Cerebellar nuclear complex (tissue), 1 donor: ENCODE measurements around the gene AGO4.
"Not testable (repeated sequence)": the region's sequence is repeated elsewhere in the genome, so short reads cannot be mapped to it uniquely, and the experiment has no call there.

Source experiments
- DNase-seq, 2 experiments: peaks; one replicate each; lab custom pipeline; 2025; lab: John Stamatoyannopoulos, UW

AGO4 gene

DNA sequence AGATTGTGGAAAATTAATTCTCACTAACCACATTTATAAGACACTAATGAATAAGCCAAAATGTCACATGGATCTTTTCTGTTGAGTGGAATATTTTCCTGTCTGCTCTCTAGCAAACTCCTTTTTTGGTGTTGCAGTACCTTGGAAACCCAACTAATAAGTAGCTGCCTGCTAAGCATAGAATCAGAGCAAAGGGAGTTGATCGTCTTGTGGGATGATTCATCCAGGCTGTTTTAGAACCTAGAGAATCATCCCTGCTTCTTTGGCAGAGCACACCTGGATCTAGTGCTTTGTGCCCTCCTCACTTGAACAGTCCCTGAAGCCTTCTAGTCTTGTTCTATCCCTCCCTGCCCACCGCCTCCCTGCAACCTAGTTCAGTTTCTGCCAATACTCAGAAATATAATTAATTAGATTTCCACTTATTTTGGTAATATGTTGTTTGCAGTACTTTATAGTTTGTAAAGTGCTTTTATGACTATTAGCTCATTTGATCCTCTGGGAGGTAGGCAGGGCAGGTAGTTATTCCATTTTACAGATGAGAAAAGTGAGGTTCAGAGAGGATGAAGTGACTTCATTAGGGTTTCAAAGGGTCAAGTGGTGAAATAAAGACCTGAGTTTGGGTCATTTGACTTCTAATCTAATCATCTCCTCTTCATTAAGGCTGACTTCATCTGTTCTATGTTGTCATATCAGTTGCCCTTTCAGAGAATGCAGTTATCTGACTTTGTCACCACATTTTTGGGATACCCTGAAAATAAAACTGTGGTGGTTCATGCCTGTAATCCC, 2.5 kb downstream of the AGO4 start:
- no peak for DNase-seq

DNA sequence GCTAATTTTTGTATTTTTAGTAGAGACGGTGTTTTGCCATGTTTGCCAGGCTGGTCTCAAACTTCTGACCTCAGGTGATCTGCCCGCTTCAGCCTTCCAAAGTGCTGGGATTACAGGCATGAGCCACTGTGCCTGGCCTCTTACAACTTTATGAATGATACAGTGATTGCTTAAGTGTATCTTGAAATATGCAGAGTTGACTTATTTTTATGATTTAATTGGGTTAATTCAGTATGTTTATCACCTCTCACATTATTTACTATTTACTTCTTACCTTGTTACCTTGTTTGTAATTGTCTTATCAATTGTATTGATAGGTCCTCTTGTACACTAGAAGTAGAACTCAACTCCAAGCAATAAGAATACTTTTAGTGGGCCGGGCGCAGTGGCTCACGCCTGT, 4.9 kb downstream of the AGO4 start:
- not testable (repeated sequence) for DNase-seq

DNA sequence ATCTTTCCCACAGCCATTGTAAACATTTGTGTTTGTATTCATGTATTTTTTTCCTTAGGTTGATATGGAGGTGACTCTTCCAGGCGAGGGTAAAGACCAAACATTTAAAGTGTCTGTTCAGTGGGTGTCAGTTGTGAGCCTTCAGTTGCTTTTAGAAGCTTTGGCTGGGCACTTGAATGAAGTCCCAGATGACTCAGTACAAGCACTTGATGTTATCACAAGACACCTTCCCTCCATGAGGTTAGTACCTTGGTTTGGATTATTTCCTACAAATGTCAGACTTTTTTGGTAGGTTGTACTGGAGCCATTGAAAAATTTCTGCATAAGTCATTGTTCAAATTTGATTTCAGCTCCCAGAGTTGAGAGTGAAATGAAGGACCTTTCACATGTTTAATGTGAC, 17.4 kb downstream of the AGO4 start:
- DNase-seq: no peak

DNA sequence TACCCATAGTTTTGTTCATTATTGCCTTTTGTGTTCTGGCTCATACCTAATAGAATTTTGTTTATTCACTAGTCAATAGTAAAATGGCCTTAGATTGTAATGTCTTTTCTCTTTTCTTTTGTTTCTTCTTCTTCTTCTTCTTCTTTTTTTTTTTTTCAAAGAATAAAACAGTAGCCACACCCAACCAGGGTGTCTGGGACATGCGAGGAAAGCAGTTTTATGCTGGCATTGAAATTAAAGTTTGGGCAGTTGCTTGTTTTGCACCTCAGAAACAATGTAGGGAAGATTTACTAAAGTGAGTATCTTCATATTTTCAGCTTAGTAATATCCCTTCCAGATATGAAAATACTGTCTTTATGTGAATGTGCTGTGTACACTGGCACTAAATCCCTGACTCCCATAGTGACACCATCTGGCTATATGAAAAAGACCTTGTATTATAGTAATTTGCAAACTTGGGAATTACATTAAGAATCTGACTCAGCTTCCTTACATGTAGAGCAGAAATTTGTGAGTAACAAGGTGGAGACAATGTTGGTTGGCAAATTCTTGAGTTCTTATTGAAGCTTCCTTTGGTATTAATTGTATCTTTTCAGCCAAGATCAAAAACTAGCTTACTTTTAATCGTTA, 24.6 kb downstream of the AGO4 start:
- no peak for DNase-seq

DNA sequence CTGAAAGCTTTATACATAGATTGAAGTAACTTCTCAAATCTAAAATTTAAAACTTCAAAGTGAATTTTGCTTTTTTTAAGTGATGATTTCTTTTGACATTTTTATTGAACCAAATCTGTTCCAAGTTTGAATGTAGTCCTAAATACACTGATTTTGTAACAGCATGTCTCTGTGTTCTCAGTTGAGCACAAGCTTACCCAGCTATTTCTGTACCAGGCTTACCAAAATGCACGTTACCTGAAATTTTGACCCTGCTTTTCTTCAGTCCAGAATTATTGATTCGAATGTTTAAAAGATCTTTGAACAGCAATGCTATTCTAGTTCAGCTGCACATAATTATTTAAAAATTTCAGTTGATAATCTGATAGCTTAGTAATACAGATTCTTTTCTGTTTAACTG, 25.6 kb downstream of the AGO4 start:
- DNase-seq: no peak

DNA sequence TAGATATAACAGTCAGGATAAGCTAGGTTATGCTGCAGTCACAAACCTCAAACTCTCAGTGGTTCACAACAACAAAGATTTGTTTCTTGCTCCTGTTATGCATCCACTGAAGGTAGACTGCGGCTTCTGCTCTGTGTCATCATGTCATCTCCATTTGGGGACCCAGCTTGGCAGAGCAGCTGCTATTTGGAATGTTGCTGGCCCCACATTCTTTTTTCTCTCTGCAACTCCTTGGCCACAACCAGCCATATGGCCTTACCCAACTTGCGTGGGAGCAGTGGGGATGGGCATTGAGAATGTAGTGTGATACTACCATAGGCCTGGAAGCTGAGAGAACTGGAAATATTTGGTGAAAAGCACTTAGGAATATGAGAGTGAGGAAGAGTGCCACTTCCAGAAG, 26.4 kb downstream of the AGO4 start:
- no peak for DNase-seq

DNA sequence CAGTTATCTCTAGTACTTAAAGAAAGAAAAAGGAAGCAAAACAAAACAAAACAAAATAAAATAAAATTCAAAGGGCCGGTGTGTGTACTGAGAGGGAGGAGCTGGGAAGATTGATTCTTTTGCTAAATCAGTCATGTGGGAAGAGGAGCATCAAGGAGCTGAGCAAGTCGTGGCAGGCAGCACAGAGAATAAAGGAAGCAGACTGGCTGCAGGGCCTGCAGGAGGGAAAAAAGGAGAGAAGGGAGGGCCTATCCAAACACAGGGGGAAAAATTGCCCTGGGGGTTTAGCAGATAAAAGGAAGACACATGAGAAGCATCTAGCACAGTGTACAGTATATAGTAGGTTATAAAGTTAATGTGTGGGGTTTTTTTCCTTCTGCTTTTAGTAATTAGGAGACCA, 27.6 kb downstream of the AGO4 start:
- DNase-seq: no peak

DNA sequence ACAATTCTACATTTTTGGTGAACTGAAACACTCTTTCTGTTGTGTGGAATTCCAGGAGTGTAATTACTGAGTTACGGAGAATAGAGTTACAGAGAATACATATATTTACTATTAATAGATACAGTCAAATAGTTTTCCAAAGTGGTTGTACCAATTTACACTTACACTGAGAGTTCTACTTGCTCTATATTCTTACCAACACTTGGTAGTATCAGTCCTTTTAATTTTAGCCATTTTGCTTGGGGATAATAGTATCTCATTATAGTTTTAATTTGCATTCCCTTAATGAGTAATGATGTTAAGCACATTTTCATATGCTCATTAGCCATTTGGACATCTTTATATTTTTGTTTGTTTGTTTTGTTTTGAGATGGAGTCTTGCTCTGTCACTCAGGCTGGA, 28.9 kb downstream of the AGO4 start:
- no peak for DNase-seq

DNA sequence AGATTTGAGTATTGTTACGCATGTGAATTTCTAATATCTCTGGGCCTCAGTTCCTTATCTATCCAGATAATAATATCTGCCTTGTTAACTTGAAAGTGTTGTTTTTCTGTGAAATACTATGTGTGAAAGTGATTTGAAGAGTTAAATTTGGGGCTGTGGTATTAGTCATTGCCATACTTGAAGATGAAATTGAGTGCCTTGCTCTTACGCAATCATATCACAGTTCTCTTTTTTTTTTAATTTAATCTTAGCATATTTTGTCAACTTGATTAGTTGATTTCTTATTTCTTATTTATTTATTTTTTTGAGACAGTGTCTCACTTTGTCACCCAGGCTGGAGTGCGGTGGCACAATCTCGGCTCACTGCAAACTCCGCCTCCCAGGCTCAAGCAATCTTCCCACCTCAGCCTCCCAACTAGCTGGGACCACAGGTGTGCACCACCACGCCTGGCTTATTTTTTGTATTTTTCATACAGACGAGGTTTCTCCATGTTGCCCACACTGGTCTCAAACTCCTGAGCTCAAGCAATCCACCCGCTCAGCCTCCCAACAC, 31.0 kb downstream of the AGO4 start:
- DNase-seq: no peak

DNA sequence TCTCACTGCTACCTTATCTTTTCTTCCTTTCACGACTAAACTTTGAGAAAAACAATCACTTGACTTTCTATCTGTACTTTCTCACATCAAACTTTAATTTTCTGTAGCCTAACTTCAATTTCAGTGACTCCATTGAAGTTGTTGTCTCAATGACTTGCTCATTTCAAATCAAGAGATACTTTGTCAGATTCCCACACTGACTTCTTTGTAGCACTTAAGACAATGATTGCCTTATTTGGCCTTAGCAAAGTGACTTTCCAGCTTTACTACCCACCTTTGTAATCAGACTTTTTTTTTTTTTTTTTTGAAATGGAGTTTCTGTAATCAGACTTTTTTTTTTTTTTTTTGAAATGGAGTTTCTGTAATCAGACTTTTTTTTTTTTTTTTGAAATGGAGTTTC, 37.0 kb downstream of the AGO4 start:
- DNase-seq: no peak

DNA sequence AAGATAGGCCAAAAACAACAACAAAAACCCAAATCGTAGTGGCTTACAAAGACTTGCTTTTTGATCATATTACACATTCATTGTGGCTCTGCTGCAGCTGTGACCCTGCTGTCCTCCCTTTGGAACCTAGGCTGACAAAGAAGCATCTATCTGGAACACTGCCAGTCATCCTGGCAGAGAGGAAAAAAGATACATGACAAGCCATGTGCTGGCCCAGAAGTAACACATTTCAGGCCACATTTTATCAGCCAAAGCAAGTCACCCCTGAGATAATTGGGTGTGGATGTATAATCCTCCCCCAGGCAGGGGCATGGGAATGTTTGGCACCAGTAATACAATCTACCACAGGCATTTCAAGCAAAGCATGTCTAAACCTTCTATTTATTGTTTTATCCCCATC, 38.0 kb downstream of the AGO4 start:
- DNase-seq: no peak

DNA sequence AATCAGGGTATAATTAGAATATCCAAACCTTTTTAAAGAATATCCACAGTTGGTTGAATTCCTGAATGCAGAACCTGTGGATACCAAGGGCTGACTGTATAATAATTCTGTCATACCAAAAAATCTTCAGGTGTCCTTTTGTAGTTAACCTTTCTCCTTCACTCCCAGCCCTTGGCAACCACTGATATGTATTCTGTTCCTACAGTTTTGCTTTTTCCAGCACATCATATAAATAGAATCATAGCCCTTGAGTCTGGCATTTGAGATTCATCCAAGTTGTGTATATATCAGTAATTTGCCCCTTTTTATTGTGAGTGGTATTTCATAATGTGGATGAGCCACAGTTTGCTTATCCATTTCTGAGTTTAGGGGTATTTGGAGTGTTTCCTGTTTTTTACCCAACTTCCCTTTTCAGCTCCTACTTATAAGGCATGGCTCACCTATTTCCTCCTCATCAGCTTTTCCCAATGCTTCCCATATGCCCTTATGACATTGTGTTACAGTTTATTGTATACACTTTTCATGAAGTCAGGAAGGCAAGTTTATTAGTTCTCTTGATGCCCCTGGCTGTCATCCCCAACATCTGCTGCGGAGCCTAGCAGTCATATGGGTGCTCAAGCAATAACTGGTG, 40.2 kb downstream of the AGO4 start:
- DNase-seq: no peak

DNA sequence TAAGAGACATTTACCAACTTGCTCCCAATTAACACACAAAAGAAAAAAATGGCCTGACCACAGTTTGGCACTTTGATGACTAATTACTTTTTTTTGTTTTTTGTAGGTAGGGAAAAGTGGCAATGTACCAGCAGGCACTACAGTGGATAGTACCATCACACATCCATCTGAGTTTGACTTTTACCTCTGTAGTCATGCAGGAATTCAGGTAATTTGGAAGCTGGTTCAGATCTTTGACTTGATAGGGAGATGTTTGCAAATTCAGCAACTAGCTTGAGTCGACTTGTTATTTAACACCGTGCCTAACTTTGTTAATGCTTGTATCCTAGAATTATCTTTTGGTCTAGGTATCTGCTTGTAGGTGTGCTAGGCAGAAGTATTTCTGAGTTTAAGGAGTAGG, 42.2 kb downstream of the AGO4 start:
- no peak for DNase-seq

DNA sequence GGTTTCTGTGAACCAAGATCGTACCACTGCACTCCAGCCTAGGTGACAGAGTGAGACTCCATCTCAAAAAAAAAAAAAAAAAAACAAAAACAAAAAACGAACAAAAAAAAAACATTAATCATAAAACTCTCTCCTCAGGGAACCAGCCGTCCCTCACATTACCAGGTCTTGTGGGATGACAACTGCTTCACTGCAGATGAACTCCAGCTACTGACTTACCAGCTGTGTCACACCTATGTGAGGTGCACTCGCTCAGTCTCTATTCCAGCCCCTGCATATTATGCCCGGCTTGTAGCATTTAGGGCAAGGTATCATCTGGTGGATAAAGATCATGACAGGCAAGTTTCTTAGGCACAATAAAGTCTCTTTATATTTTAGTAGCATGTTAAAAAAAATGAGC, 42.9 kb downstream of the AGO4 start:
- no peak for DNase-seq

DNA sequence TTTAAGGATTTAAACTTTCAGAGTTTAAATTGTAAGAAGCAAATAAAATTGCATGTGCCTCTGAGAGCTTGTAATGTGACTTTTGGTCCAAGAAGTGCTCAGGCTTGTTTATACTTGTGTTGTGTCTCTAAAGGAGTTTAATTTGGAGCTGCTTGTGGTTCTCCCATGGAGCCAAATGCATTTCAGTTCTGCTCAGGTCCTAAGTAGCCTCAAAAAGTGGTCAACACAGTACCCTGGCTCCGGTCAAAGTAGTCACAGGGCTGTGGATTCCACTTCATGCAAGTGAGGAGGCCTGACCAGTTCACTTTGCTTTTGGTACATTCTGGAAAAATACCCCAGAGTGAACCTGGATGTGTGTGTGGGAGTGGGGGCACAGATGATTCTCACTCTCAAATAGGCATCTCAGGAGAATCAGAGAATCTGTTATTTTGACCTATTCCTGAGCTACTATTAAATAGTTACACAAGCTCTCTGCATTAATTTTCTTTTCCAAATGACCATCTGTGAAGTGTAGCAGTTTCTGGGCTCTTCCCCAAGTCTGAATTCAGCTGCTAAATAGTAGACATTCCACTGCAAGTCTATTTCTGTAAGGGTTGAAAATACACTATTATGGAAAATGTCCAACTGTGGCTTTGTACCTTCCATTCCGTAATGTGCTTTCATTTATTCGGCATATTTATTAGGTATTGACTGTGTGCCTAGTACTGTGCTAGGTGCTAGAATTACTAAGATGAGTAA, 43.5 kb downstream of the AGO4 start:
- peak in 1 of 2 experiments; percentile 19 for DNase-seq

DNA sequence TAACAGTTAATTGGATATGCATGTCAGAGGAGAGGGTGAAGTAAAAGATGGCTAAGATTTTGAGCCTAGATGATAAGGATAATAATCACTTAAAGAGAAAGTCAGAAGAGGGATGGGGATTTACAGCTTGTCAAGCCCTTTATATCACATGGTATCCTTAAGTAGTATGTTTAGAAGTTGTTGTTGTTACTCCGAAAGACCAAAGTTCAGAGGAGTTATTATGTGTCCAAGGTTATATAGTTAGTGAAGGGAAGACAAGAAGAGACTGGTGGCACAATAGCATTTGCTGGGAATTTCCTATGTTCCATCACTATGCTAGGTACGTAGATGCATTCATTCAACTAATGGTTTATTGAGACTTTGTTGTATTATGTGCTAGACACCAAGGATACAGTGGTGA, 44.4 kb downstream of the AGO4 start:
- DNase-seq: no peak

DNA sequence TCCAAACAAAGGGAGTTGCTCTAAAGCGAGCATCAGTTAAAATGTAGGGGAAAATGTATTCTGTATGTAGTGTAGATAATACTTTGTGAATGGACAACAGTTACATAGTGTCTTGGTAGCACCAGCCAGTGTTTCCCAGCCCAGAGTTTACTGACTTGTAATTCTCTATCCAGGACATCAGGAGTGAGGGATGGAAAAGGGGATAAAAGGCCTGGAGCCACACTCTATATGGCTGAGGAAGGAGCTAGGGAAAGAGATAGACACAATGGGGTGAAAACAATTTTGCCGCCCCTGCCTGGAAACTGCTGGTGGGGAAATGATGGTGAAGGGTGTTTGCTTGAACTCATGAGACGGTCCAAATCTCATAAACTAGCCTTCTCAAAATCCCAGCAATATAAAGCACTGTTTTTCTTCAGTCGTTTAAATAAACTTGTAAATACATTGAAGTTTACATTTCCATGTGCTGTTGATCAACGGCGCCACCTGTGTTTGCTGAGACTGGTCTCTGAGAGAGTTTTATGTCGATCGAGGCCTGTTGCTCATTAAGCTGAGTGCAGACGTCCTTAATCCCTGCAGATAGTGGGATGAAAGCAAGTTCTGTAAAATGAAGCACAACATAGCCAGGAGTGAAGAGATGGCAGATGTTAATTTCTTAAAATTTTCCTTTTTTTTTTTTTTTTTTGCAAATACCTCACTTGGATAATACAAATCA, 47.3 kb downstream of the AGO4 start:
- no peak for DNase-seq

DNA sequence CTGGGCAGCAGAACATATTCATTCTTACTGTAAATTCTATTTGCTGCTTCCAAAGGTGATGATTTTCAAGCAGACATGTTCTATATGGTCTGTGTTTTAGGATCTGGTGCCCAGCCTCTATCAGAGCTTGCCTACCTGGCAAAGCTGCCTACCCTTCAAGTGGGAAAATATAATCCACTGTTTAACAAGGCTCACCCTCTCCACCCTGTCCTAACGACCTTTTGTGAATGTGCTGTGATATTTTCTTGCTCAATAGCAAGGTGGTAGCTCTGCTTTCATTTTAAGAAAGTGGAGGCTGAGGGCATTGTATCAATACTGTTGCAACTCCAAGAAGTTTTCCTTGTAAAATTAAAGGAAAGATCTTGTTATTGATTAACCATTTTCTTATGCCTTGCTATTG, 49.1 kb downstream of the AGO4 start:
- DNase-seq: no peak

DNA sequence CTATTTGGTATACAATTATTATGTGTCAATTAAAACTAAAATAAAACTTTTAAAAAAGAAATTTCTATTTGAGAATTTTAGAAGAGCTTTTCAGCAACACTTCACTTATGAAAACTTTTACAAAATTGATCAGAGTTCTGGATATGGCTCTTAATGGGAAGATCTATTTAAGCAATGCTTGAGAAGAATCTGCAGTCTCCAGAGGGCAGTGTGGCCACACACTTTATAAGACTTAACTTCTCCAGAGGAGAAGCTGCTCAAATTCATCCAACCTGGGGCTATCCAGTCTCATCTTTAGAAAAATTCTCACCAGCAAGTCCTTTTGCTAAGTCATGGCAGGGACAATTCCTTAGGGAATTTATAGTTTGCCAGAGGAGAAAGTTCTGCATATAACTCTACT, 50.0 kb downstream of the AGO4 start:
- no peak for DNase-seq

DNA sequence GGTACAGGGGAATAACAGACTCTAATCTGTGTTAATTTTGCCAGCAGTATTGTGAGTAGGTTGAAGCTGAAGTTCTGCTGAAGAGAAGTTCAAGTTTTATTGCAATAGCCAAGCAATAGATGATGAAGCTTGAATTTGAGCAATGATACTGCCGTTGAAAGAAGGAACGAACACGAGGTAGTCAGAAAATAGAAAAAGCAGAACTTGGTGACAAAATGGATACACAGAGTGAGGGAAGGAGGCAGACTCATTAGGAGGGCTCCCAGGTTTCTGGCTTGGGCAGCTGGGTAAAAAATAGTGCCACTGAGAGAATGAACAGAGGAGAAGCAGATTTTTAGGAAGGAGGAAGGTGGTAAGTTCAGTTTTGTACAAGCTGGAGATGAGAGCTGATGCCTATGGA, 52.9 kb downstream of the AGO4 start:
- DNase-seq: no peak

DNA sequence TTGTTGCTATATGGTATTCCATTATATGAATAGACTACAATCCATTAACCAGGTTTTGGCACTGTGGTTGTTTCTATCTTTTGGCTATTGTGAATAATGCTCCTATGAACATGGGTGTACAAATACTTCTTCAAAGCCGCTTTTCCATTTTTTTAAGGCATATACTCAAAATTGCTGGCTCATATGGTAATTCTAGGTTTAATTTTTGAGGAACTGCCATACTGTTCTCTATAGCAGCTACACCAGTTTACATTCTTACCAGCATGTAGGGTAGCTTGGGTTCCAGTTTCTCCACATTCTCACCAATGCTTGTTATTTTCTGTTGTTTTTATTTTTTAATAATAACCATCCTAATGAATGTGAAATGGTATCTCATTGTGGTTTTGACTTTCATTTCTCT, 55.3 kb downstream of the AGO4 start:
- no peak for DNase-seq
